Vagina (tissue), 2 donors: ENCODE results near the gene MBD5. TPM values are rescaled to one million over a fixed set of nuclear protein-coding genes. Genes with fewer than 3 reads are reported as not detected.

Source experiments
- DNase-seq, 2 donors: peaks; one replicate each; pipeline ENCODE4 v3.0.0-alpha.2; 2017; ENCODE audit errors: extremely low spot score in 2 of 2
- H3K27ac ChIP-seq: fragments of 200-600 bp; sonication (generic); one replicate; pipeline ENCODE4 v1.5.1; 2019
- H3K27me3 ChIP-seq: fragments of 200-600 bp; sonication (generic); one replicate; pipeline ENCODE4 v1.5.1; 2019
- H3K36me3 ChIP-seq, 2 donors: fragments of 200-600 bp; sonication (generic); one replicate each; pipeline ENCODE4 v1.5.1; 2017 to 2019
- H3K4me1 ChIP-seq: fragments of 200-600 bp; sonication (generic); one replicate; pipeline ENCODE4 v1.5.1; 2019
- H3K4me3 ChIP-seq, 2 donors: fragments of 200-600 bp; sonication (generic); 1 replicate in 1 of 2; 2 replicates in 1 of 2; pipeline ENCODE4 v1.5.1; 2016 to 2019
- H3K9me3 ChIP-seq: fragments of 200-600 bp; sonication (generic); one replicate; pipeline ENCODE4 v1.5.1; 2019
- CTCF ChIP-seq, 3 experiments: fragments of 450-650 bp in 2 of 3; fragments of 200-600 bp in 1 of 3; sonication (generic) in 1 of 3; IDR thresholded peaks; one replicate each; pipeline ENCODE4 v1.5.1; 2017 to 2019; ENCODE audit warnings: antibody characterized with exemption in 3 of 3, mild to moderate bottlenecking in 2 of 3, moderate library complexity in 2 of 3
- POLR2A ChIP-seq, 2 donors: fragments of 450-650 bp; IDR thresholded peaks; one replicate each; pipeline ENCODE4 v1.6.1; 2017; ENCODE audit warnings: antibody characterized with exemption in 2 of 2, mild to moderate bottlenecking in 2 of 2, moderate library complexity in 2 of 2
- POLR2AphosphoS5 ChIP-seq, 2 donors: sonication (generic); formaldehyde crosslinking; IDR thresholded peaks; one replicate each; pipeline ENCODE4 v1.9.0; 2017; ENCODE audit warnings: antibody characterized with exemption in 2 of 2, mild to moderate bottlenecking in 2 of 2, low read depth in 1 of 2; ENCODE audit not compliant: insufficient read depth in 1 of 2
- intact Hi-C: fragments of 100-400 bp; cut with DNase I; formaldehyde crosslinking; loops from one replicate; pipeline ENCODE4 v1.15.1; 2023
- total RNA-seq: library from RNA; depleted of rRNA; stranded (reverse); fragments of >200 nt; gene quantifications from one replicate; pipeline ENCODE4 v1.2.3, GENCODE V29; 2016

MBD5 gene
- total RNA-seq, 1 donor from 2014 or later = 32.7 TPM

GRCh38 chr2:148039783-148040182 lies 18.9 kb downstream of the MBD5 start:
- H3K4me1 ChIP-seq = no peaks in the 10 kb centered on the region
- TF ChIP-seq CTCF (IDR thresholded peaks at IDR 0.05) (no peak), POLR2A (IDR thresholded peaks at IDR 0.05) (no peak), POLR2AphosphoS5 (IDR thresholded peaks at IDR 0.05; ENCODE audit: insufficient read depth in 1 of 2, low read depth in 1 of 2) (no peak)
- DNase-seq = no peak
- H3K9me3 ChIP-seq = no peaks in the 10 kb centered on the region
- no peaks in the 10 kb centered on the region for H3K36me3 ChIP-seq
- intact Hi-C loops = no loop called here
- H3K27me3 ChIP-seq = no peaks in the 10 kb centered on the region
- no peak overlapping the region for H3K4me3 ChIP-seq
- no peak overlapping the region for H3K27ac ChIP-seq

- no peaks in the 10 kb centered on the region for H3K27me3 ChIP-seq
- H3K27ac ChIP-seq = no peak overlapping the region
- no peak for DNase-seq
- no peaks in the 10 kb centered on the region for H3K9me3 ChIP-seq
- no peak overlapping the region for H3K4me3 ChIP-seq
- no peak for TF ChIP-seq POLR2A (IDR thresholded peaks at IDR 0.05)
- no peak for TF ChIP-seq CTCF (IDR thresholded peaks at IDR 0.05)
- no peak for TF ChIP-seq POLR2AphosphoS5 (IDR thresholded peaks at IDR 0.05; ENCODE audit: insufficient read depth in 1 of 2, low read depth in 1 of 2)
- no peaks in the 10 kb centered on the region for H3K4me1 ChIP-seq
- intact Hi-C loops = no loop called here
- no peaks in the 10 kb centered on the region for H3K36me3 ChIP-seq
Observed at GRCh38 chr2:148042219-148042618, 21.3 kb downstream of the MBD5 start.

- intact Hi-C loops = no loop called here
- H3K27ac ChIP-seq = no peak overlapping the region
- H3K27me3 ChIP-seq = no peaks in the 10 kb centered on the region
- no peaks in the 10 kb centered on the region for H3K36me3 ChIP-seq
- no peak for DNase-seq
- no peak overlapping the region for H3K4me3 ChIP-seq
- no peak for TF ChIP-seq POLR2AphosphoS5 (IDR thresholded peaks at IDR 0.05; ENCODE audit: insufficient read depth in 1 of 2, low read depth in 1 of 2)
- TF ChIP-seq CTCF (IDR thresholded peaks at IDR 0.05) = no peak
- no peak for TF ChIP-seq POLR2A (IDR thresholded peaks at IDR 0.05)
- H3K9me3 ChIP-seq = no peaks in the 10 kb centered on the region
- no peaks in the 10 kb centered on the region for H3K4me1 ChIP-seq
Observed at GRCh38 chr2:148044322-148044721, 23.4 kb downstream of the MBD5 start.

GRCh38 chr2:148046802-148047201 lies 25.9 kb downstream of the MBD5 start:
- Histone ChIP-seq H3K4me3 (no peak overlapping the region), H3K36me3 (no peaks in the 10 kb centered on the region), H3K9me3 (no peaks in the 10 kb centered on the region), H3K4me1 (no peaks in the 10 kb centered on the region), H3K27me3 (no peaks in the 10 kb centered on the region), H3K27ac (no peak overlapping the region)
- no peak for DNase-seq
- intact Hi-C loops = no loop called here
- TF ChIP-seq POLR2A (IDR thresholded peaks at IDR 0.05) = no peak
- no peak for TF ChIP-seq POLR2AphosphoS5 (IDR thresholded peaks at IDR 0.05; ENCODE audit: insufficient read depth in 1 of 2, low read depth in 1 of 2)
- no peak for TF ChIP-seq CTCF (IDR thresholded peaks at IDR 0.05)

GRCh38 chr2:148048475-148049221 lies 27.8 kb downstream of the MBD5 start:
- Histone ChIP-seq H3K4me1 (no peaks in the 10 kb centered on the region), H3K9me3 (no peaks in the 10 kb centered on the region), H3K27me3 (no peaks in the 10 kb centered on the region), H3K27ac (no peak overlapping the region), H3K36me3 (no peaks in the 10 kb centered on the region), H3K4me3 (no peak overlapping the region)
- TF ChIP-seq CTCF (IDR thresholded peaks at IDR 0.05) (no peak), POLR2A (IDR thresholded peaks at IDR 0.05) (no peak), POLR2AphosphoS5 (IDR thresholded peaks at IDR 0.05; ENCODE audit: insufficient read depth in 1 of 2, low read depth in 1 of 2) (no peak)
- intact Hi-C loops = no loop called here
- DNase-seq = no peak
